SK-N-MC (cell line): ENCODE results near the gene EPM2AIP1.
"Not testable (repeated sequence)": the region's sequence is repeated elsewhere in the genome, so short reads cannot be mapped to it uniquely, and the experiment has no call there.

Source experiments
- DNase-seq: peaks from one replicate; pipeline ENCODE4 v3.0.0-alpha.2; 2011; ENCODE audit warnings: low read depth, low spot score
- H3K27ac ChIP-seq: fragments of 200-600 bp; sonication (generic); 2 replicates; pipeline ENCODE4 v1.5.1; 2016; ENCODE audit warnings: mixed run types
- H3K36me3 ChIP-seq: fragments of 200-600 bp; sonication (generic); 2 replicates; pipeline ENCODE4 v1.6.1; 2017; ENCODE audit warnings: antibody characterized with exemption, low read length, mixed read lengths; ENCODE audit not compliant: insufficient read depth
- H3K4me3 ChIP-seq: fragments of 200-600 bp; sonication (generic); 2 replicates; pipeline ENCODE4 v1.5.1; 2016
- H3K9ac ChIP-seq: fragments of 200-600 bp; sonication (generic); 2 replicates; pipeline ENCODE4 v1.8.0; 2017; ENCODE audit warnings: mixed run types, mixed read lengths; ENCODE audit not compliant: insufficient read length
- H3K9me3 ChIP-seq: fragments of 200-600 bp; sonication (generic); 2 replicates; pipeline ENCODE4 v1.6.1; 2017; ENCODE audit warnings: low read depth, mild to moderate bottlenecking, antibody characterized with exemption, low read length, moderate library complexity, mixed read lengths
- EZH2 ChIP-seq: fragments of 200-600 bp; sonication (generic); IDR thresholded peaks from one replicate; pipeline ENCODE4 v1.6.1; 2017; ENCODE audit warnings: antibody characterized with exemption
- FOXP2 ChIP-seq: optimal IDR thresholded peaks from 2 replicates; pipeline ENCODE3; 2011; ENCODE audit warnings: mild to moderate bottlenecking, moderate library complexity; ENCODE audit not compliant: insufficient read depth; ENCODE audit errors: extremely low read length, control extremely low read depth
- POLR2AphosphoS5 ChIP-seq: IDR thresholded peaks from 2 replicates; pipeline ENCODE4 v1.6.1; 2012; ENCODE audit warnings: mild to moderate bottlenecking, low read depth, low read length, borderline replicate concordance

Gene EPM2AIP1

DNA sequence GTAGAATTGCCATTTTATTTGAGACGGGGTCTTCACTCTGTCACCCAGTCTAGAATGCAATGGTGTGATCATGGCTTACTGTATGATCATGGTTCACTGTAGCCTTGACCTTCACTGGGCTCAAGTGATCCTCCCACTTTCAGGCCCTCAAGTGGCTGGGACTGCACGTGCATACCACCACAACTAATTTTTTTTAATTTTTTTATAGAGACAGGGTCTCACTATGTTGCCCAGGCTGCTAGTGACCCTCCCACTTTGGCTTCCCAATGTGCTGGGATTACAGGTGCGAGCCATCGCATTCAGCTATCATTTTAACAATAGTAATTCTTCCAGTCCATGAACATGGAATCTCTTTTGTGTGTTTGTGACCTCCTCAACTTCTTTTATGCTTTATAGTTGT is 11.9 kb downstream of the EPM2AIP1 start:
- no peak for TF ChIP-seq FOXP2
- no peak for TF ChIP-seq EZH2
- no peak for TF ChIP-seq POLR2AphosphoS5
- Histone ChIP-seq H3K36me3 (peaks cover 35% of the 10 kb centered on the region), H3K9ac (no peak overlapping the region), H3K27ac (no peak overlapping the region), H3K4me3 (no peak overlapping the region), H3K9me3 (no peaks in the 10 kb centered on the region)
- no peak for DNase-seq

DNA sequence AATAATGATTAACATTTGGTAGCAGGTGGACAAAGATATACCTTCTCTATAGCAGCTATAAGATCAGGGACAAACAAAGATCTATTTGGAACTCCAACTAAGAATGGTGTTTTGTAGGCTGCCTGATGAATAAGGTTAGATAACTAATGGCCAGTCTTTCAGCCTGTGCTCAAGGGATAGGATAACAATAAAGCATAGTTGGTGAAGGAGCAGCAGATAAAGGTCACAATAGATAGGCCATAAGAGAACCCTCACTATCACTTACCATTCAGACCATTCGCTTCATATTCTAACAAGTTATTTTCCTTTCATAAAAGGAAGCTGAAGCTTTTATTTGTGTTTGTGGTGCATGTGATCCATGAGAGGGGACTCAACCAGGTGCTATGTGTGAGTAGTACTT is 19.8 kb downstream of the EPM2AIP1 start:
- H3K36me3 ChIP-seq = no peaks in the 10 kb centered on the region
- H3K27ac ChIP-seq = no peak overlapping the region
- H3K4me3 ChIP-seq = no peak overlapping the region
- H3K9me3 ChIP-seq = no peaks in the 10 kb centered on the region
- no peak for DNase-seq
- H3K9ac ChIP-seq = no peak overlapping the region
- TF ChIP-seq FOXP2 (no peak), EZH2 (no peak), POLR2AphosphoS5 (no peak)

DNA sequence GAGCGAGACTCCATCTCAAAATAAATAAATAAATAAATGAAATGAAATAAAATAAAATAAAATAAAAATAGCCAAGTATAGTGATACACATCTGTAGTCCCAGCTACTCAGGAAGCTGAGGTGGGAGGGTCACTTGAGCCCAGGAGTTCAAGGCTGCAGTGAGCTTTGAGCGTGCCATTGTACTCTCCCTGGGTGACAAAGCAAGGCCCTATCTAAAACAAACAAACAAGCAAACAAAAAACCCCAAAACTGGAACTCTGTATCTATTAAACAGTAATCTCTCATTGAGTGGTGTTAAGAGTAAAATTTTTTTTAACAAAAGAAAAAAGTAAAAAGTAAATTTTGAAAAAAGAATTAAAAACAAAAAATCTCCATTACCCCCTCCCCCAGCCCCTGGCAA is 20.8 kb downstream of the EPM2AIP1 start:
- no peak for TF ChIP-seq EZH2
- TF ChIP-seq FOXP2 = no peak
- no peak for TF ChIP-seq POLR2AphosphoS5
- H3K27ac ChIP-seq = no peak overlapping the region
- H3K36me3 ChIP-seq = no peaks in the 10 kb centered on the region
- no peak overlapping the region for H3K9ac ChIP-seq
- H3K9me3 ChIP-seq = no peaks in the 10 kb centered on the region
- no peak overlapping the region for H3K4me3 ChIP-seq
- no peak for DNase-seq

DNA sequence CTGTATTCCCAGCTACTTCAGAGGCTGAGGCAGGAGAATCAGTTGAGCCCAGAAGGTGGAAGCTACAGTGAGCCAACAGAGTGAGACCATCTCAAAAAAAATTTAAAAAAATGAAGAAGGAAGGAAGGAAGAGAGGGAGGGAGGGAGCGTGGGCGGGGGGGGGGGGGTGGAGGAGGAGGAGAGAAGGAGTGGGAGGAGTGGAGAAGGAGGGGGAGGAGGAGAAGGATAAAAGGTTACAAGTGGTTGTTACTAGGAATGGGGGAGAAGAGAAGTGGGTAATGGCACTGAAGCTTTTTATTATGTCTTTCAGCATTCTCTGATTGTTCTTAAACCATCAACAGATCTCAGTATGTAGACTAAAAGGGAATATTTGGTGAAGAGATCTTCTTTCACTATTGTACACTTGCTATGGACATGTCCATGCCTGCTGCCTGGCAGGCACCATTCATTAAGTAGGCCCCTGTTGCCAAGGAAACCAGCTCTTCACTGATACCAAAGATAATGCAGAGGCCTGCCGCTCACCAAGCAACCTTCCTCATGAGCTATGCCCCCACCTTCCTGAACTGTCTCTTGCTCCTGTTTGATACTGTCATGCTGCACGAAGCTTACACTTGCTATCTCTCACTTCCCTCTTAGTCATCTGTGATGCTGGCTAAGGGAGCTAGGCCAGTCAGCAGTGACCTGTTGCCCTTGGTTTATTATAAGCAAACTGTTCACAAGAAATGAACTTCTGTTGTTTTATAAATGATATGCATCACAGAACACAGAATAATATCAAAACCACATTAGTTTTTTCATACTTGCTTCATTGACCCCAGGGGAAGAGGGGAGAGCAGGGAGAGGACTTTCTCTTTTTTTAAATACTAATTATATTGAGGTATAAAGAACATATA is 23.1 kb downstream of the EPM2AIP1 start:
- H3K9ac ChIP-seq = no peak overlapping the region
- TF ChIP-seq FOXP2 = no peak
- no peak for TF ChIP-seq POLR2AphosphoS5
- no peak for TF ChIP-seq EZH2
- DNase-seq = no peak
- no peak overlapping the region for H3K27ac ChIP-seq
- no peaks in the 10 kb centered on the region for H3K36me3 ChIP-seq
- no peak overlapping the region for H3K4me3 ChIP-seq
- no peaks in the 10 kb centered on the region for H3K9me3 ChIP-seq

DNA sequence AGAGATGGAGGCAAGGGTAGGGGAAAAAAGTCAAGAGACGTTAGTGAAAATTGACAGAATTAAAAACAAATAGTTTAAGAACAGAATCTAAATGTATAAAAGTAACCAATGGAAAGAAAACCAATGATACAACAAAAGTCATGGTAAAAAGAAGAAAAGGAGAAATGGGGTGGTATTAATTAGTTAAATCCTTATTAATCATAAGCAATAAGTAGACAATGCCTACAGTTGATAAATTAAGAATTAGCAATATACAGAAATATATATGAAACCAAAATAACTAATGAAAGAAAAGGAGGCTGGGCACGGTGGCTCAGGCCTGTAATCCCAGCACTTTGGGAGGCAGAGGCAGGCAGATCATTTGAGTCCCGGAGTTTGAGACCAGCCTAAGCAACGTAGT is 23.8 kb downstream of the EPM2AIP1 start:
- Histone ChIP-seq H3K27ac (no peak overlapping the region), H3K36me3 (no peaks in the 10 kb centered on the region), H3K9me3 (no peaks in the 10 kb centered on the region), H3K4me3 (no peak overlapping the region), H3K9ac (no peak overlapping the region)
- TF ChIP-seq EZH2 (no peak), FOXP2 (no peak), POLR2AphosphoS5 (no peak)
- no peak for DNase-seq

GRCh38 chr3:36965440-36965839 is 27.5 kb downstream of the EPM2AIP1 start:
- Histone ChIP-seq H3K27ac (no peak overlapping the region), H3K4me3 (no peak overlapping the region), H3K9me3 (no peaks in the 10 kb centered on the region), H3K36me3 (no peaks in the 10 kb centered on the region), H3K9ac (no peak overlapping the region)
- no peak for DNase-seq
- no peak for TF ChIP-seq POLR2AphosphoS5
- TF ChIP-seq FOXP2 = no peak

- Histone ChIP-seq H3K27ac (no peak overlapping the region), H3K9ac (no peak overlapping the region), H3K36me3 (no peaks in the 10 kb centered on the region), H3K9me3 (no peaks in the 10 kb centered on the region), H3K4me3 (no peak overlapping the region)
- TF ChIP-seq EZH2 (no peak), POLR2AphosphoS5 (no peak), FOXP2 (no peak)
- DNase-seq = no peak
These were observed 28.1 kb downstream of the EPM2AIP1 start for GRCh38 chr3:36964817-36965216.

- TF ChIP-seq FOXP2 (no peak), EZH2 (no peak), POLR2AphosphoS5 (no peak)
- Histone ChIP-seq H3K9ac (no peak overlapping the region), H3K36me3 (no peaks in the 10 kb centered on the region), H3K9me3 (no peaks in the 10 kb centered on the region), H3K27ac (no peak overlapping the region), H3K4me3 (no peak overlapping the region)
- DNase-seq = no peak
These were observed 28.6 kb downstream of the EPM2AIP1 start for GRCh38 chr3:36964331-36964730.

DNA sequence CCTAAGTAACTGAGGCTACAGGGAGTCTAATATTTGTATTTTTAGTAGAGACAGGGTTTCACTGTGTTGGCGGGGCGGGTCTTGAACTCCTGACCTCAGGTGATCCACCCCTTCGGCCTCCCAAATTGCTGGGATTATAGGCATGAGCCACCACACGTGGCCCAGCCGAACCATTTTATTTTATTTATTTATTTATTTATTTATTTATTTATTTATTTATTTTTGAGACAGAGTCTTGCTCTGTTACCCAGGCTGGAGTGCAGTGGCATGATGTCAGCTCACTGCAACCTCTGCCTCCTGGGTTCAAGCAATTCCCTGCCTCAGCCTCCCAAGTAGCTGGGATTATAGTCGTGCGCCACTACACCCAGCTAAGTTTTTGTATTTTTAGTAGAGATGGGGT is 29.9 kb downstream of the EPM2AIP1 start:
- not testable (repeated sequence) for H3K27ac ChIP-seq, DNase-seq, H3K9me3 ChIP-seq, H3K36me3 ChIP-seq, H3K4me3 ChIP-seq, H3K9ac ChIP-seq
